Nephron (organoid): Measurements from ENCODE around the gene TPPP2.
A peak's percentile ranks its signal among the peaks of the same experiment; 100 is the strongest.

ENCODE experiments used
- H3K27ac Mint-ChIP-seq, 3 experiments: 2 replicates each; pipeline ENCODE4 v1.8.0; 2020; ENCODE audit warnings: mixed read lengths in 3 of 3, mild to moderate bottlenecking in 2 of 3, moderate library complexity in 1 of 3
- H3K27me3 Mint-ChIP-seq: 2 replicates; pipeline ENCODE4 v1.8.0; 2021; ENCODE audit warnings: low read depth, mild to moderate bottlenecking, moderate library complexity, mixed read lengths
- H3K36me3 Mint-ChIP-seq: 2 replicates; pipeline ENCODE4 v1.8.0; 2020; ENCODE audit warnings: low read depth, mixed read lengths
- H3K4me1 Mint-ChIP-seq: 2 replicates; pipeline ENCODE4 v1.8.0; 2020; ENCODE audit warnings: mixed read lengths
- H3K4me3 Mint-ChIP-seq, 3 experiments: 2 replicates each; pipeline ENCODE4 v1.8.0; 2020; ENCODE audit warnings: mild to moderate bottlenecking in 3 of 3, mixed read lengths in 3 of 3, moderate library complexity in 2 of 3
- H3K9me3 Mint-ChIP-seq: 2 replicates; pipeline ENCODE4 v1.8.0; 2020; ENCODE audit warnings: mixed read lengths
- TF ChIP-seq, protein P1 (sequence below), 3 experiments: fragments of 200-600 bp; sonication (generic); IDR thresholded peaks; one replicate each; pipeline ENCODE4 v1.5.0; 2021; ENCODE audit warnings: antibody characterized with exemption in 3 of 3; ENCODE audit not compliant: unreplicated experiment in 3 of 3

TPPP2 gene

GRCh38 chr14:21068521-21069387, 38.7 kb downstream of the TPPP2 start:
- Mint-ChIP-seq H3K4me1 (peaks cover 31% of the 10 kb centered on the region), H3K27ac (peak overlapping the region; percentile 98 to 100 (median 99)), H3K27me3 (peaks cover 5% of the 10 kb centered on the region), H3K4me3 (peak overlapping the region; percentile 89 to 92 (median 91)), H3K9me3 (no peaks in the 10 kb centered on the region), H3K36me3 (peaks cover 15% of the 10 kb centered on the region)
- TF ChIP-seq, protein P1, sequence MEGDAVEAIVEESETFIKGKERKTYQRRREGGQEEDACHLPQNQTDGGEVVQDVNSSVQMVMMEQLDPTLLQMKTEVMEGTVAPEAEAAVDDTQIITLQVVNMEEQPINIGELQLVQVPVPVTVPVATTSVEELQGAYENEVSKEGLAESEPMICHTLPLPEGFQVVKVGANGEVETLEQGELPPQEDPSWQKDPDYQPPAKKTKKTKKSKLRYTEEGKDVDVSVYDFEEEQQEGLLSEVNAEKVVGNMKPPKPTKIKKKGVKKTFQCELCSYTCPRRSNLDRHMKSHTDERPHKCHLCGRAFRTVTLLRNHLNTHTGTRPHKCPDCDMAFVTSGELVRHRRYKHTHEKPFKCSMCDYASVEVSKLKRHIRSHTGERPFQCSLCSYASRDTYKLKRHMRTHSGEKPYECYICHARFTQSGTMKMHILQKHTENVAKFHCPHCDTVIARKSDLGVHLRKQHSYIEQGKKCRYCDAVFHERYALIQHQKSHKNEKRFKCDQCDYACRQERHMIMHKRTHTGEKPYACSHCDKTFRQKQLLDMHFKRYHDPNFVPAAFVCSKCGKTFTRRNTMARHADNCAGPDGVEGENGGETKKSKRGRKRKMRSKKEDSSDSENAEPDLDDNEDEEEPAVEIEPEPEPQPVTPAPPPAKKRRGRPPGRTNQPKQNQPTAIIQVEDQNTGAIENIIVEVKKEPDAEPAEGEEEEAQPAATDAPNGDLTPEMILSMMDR (IDR thresholded peaks at IDR 0.05; ENCODE audit: unreplicated experiment in 3 of 3): peak; percentile 48 to 67 (median 60)

DNA sequence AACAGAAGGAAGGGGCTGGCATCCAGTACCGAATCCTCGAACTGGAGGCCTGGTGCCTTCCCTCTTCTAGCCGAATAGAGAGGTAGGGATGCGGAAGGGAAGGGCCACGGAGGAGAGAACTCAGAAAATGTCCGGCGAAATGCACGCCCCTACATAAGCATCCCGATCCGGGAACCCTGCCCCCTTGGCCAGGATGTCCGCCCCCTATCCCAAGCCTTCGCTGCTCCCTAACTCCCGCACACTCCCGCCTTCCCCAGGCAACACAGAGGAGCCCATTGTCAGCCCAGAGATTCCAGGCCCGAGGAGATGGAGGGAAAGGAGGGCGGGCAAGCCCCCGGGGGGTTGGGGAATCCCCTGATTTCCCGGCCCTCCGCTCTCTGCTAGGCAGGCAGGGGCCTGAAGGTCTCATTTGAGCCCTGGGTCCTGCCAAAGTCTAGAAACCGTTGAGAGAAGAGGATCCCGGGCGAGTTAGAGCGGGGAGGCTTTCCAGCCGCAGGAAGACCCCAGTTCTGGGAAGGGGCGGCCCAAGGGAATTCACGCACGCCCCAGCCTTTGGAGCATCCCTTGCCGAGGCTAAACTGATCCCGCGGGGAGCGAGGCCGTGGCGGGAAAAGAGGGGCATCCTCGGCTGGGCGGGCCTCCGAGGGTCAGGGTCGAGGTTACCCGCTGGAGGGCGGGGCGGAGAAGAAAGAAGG, 39.5 kb downstream of the TPPP2 start:
- peaks cover 5% of the 10 kb centered on the region for H3K27me3 Mint-ChIP-seq
- TF ChIP-seq, protein P1 (IDR thresholded peaks at IDR 0.05; ENCODE audit: unreplicated experiment in 3 of 3): no peak
- peak overlapping the region; percentile 98 to 100 (median 99) for H3K27ac Mint-ChIP-seq
- H3K4me3 Mint-ChIP-seq: peak overlapping the region; percentile 89 to 92 (median 91)
- no peaks in the 10 kb centered on the region for H3K9me3 Mint-ChIP-seq
- peaks cover 29% of the 10 kb centered on the region for H3K4me1 Mint-ChIP-seq
- H3K36me3 Mint-ChIP-seq: peaks cover 18% of the 10 kb centered on the region

GRCh38 chr14:21070083-21070609, 40.1 kb downstream of the TPPP2 start, which contains the start of gene ARHGEF40:
ARHGEF40 (plus strand) TSS chr14:21070304; CDS start chr14:21070397, 93 bp downstream.
- Mint-ChIP-seq H3K27me3 (peaks cover 5% of the 10 kb centered on the region), H3K4me3 (peak within 1 kb of the TSS; percentile 98 to 100 (median 99)), H3K27ac (peak within 1 kb of the TSS; percentile 99 to 100 (median 99)), H3K4me1 (peaks cover 29% of the 10 kb centered on the region), H3K36me3 (peaks cover 24% of the 10 kb centered on the region), H3K9me3 (no peaks in the 10 kb centered on the region)
- TF ChIP-seq, protein P1 (IDR thresholded peaks at IDR 0.05; ENCODE audit: unreplicated experiment in 3 of 3): no peak

- Mint-ChIP-seq H3K4me1 (peaks cover 31% of the 10 kb centered on the region), H3K9me3 (no peaks in the 10 kb centered on the region), H3K4me3 (peak overlapping the region; percentile 98 to 100 (median 99)), H3K36me3 (peaks cover 30% of the 10 kb centered on the region), H3K27ac (peak overlapping the region; percentile 99 to 100 (median 99)), H3K27me3 (peaks cover 5% of the 10 kb centered on the region)
- TF ChIP-seq, protein P1 (IDR thresholded peaks at IDR 0.05; ENCODE audit: unreplicated experiment in 3 of 3): peak in 2 of 3 experiments; percentile 9 to 18
Measured at GRCh38 chr14:21070610-21071224, 40.7 kb downstream of the TPPP2 start.

- H3K4me3 Mint-ChIP-seq: peak overlapping the region; percentile 98 to 100 (median 99)
- peaks cover 5% of the 10 kb centered on the region for H3K27me3 Mint-ChIP-seq
- TF ChIP-seq, protein P1 (IDR thresholded peaks at IDR 0.05; ENCODE audit: unreplicated experiment in 3 of 3): no peak
- H3K4me1 Mint-ChIP-seq: peaks cover 35% of the 10 kb centered on the region
- H3K9me3 Mint-ChIP-seq: no peaks in the 10 kb centered on the region
- H3K36me3 Mint-ChIP-seq: peaks cover 37% of the 10 kb centered on the region
- H3K27ac Mint-ChIP-seq: peak overlapping the region; percentile 99 to 100 (median 99)
Measured at GRCh38 chr14:21071225-21072030, 41.4 kb downstream of the TPPP2 start.
